Stimulated activated naive CD8-positive, alpha-beta T cell treated with anti-CD3 and anti-CD28 coated beads, Interleukin-15, Interleukin-2, amounts not matched to agents 100 ng/mL and 50 ng/mL, for 24 hours (primary cell): ENCODE measurements around the gene MIS18A.
"Not testable (repeated sequence)": the region's sequence is repeated elsewhere in the genome, so short reads cannot be mapped to it uniquely, and the experiment has no call there.

ENCODE experiments used
- H3K27ac Mint-ChIP-seq: one replicate; pipeline ENCODE4 v1.8.0; 2021; ENCODE audit warnings: mild to moderate bottlenecking, mixed read lengths
- H3K27me3 Mint-ChIP-seq: one replicate; pipeline ENCODE4 v1.8.0; 2021; ENCODE audit warnings: mixed read lengths
- H3K36me3 Mint-ChIP-seq: one replicate; pipeline ENCODE4 v1.8.0; 2021; ENCODE audit warnings: low read depth, mixed read lengths
- H3K4me1 Mint-ChIP-seq: one replicate; pipeline ENCODE4 v1.8.0; 2021; ENCODE audit warnings: low read depth, mixed read lengths
- H3K4me3 Mint-ChIP-seq: one replicate; pipeline ENCODE4 v1.8.0; 2021; ENCODE audit warnings: mild to moderate bottlenecking, mixed read lengths
- H3K9me3 Mint-ChIP-seq: one replicate; pipeline ENCODE4 v1.8.0; 2021; ENCODE audit warnings: mixed read lengths

Gene MIS18A

DNA sequence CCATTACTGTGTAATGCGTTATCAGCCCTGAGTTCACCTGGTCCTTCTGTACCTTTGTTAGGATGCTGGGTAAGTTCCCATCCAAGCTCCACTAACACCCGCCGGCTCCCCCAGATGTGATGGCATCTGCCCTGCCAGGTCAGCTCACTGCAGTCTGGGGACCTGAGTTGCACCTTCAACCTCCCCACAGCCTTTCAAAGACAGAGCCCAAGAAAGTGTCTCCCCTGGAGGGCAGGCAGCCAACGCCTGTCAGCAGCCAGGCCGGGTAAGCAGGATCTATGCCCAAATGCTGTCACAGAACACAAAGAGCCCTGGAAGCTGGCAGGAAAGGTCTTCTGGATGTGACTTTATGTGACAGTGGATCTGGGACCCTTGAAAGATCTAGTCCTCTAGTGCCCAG is 33.5 kb upstream of the MIS18A start:
- peaks cover 61% of the 10 kb centered on the region for H3K36me3 Mint-ChIP-seq
- H3K27ac Mint-ChIP-seq: no peak overlapping the region
- peaks cover 14% of the 10 kb centered on the region for H3K4me1 Mint-ChIP-seq
- H3K4me3 Mint-ChIP-seq: no peak overlapping the region
- H3K9me3 Mint-ChIP-seq: no peaks in the 10 kb centered on the region
- no peaks in the 10 kb centered on the region for H3K27me3 Mint-ChIP-seq

DNA sequence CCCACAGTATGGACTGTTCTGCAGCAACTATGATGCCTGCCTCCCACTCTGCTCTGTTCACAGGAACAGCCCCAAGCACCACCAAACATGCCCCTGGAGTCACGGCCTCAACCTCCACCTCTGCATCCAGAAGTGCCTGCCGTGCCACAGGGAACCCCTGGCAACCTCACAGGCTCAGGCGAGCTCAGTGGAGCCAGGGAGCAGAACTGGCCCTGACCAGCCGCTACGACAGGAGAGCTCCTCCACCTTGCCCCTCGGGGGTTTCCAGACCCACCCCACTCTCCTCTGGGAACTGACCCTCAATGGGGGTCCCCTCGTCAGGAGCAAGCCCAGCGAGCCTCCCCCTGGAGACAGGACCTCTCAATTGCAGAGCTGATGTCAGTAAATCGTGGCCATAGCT is 32.8 kb upstream of the MIS18A start:
- Mint-ChIP-seq H3K4me3 (no peak overlapping the region), H3K36me3 (peaks cover 61% of the 10 kb centered on the region), H3K9me3 (no peaks in the 10 kb centered on the region), H3K4me1 (peaks cover 14% of the 10 kb centered on the region), H3K27me3 (no peaks in the 10 kb centered on the region), H3K27ac (peak overlapping the region; percentile 61)

DNA sequence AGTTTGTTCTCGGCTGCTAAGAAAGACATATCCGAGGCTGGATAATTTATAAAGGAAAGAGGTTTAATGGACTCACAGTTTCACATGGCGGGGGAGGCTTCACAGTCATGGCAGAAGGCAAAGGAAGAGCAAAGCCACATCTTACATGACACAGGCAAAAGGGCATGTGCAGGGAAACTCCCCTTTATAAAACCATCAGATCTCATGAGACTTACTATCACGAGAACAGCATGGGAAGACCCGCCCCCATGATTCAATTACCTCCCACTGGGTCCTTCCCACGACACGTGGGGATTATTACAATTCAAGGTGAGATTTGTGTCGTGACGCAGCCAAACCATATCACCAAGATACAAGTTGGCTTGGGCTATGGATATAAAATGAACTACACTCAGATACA is 32.1 kb upstream of the MIS18A start:
- Mint-ChIP-seq H3K4me1 (peaks cover 14% of the 10 kb centered on the region), H3K27ac (peak overlapping the region; percentile 68), H3K36me3 (peaks cover 63% of the 10 kb centered on the region)
- not testable (repeated sequence) for H3K9me3 Mint-ChIP-seq, H3K27me3 Mint-ChIP-seq, H3K4me3 Mint-ChIP-seq

DNA sequence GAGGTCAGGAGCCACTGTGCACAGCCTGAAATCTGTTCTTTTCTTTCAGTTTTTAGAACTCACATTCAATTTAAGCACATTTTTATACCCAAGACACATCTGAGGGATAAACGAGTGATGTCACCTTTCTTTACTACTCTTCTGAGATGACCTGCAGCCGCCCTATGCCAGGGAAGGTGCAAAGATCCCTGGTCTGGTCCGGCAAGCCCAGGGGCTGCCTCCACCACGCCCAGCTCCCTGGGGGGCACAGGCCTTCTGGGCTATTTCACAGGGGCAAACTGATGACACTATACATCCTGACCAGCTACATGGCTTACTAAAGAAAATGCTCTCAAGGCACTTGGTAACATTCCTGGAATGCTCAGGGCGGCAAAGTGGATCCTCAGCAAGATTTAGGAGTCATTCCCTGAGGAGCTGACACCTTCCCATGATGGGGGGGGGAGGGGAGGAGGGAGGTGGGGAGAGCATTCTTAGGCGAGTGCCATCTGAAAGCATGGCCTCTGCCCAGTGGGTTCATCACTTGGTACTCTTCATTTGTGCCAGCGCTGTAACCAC is 31.1 kb upstream of the MIS18A start:
- no peaks in the 10 kb centered on the region for H3K9me3 Mint-ChIP-seq
- H3K36me3 Mint-ChIP-seq: peaks cover 57% of the 10 kb centered on the region
- no peak overlapping the region for H3K27ac Mint-ChIP-seq
- no peaks in the 10 kb centered on the region for H3K27me3 Mint-ChIP-seq
- peaks cover 14% of the 10 kb centered on the region for H3K4me1 Mint-ChIP-seq
- no peak overlapping the region for H3K4me3 Mint-ChIP-seq

DNA sequence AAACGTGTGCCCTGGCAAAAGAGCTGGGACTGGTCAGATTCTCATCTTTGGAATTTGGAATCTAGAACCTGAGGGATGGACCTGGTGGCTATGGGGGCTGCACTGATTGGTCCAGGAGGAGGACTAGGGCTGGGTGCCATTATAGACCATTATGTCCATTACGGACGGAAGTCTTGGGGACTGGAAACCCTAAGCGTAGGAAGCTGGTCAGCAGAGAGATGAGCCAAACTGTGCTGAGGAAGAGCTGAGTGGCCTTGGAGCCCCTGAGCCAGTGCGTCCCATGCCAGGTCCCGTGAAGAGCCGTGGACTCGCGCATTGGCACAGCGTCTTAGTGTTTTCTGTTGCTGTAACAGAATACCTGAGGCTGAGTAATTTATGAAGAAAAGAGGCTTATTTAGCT is 29.8 kb upstream of the MIS18A start:
- H3K36me3 Mint-ChIP-seq: peaks cover 49% of the 10 kb centered on the region
- H3K4me1 Mint-ChIP-seq: peaks cover 14% of the 10 kb centered on the region
- H3K27ac Mint-ChIP-seq: no peak overlapping the region
- no peaks in the 10 kb centered on the region for H3K27me3 Mint-ChIP-seq
- H3K9me3 Mint-ChIP-seq: no peaks in the 10 kb centered on the region
- no peak overlapping the region for H3K4me3 Mint-ChIP-seq

DNA sequence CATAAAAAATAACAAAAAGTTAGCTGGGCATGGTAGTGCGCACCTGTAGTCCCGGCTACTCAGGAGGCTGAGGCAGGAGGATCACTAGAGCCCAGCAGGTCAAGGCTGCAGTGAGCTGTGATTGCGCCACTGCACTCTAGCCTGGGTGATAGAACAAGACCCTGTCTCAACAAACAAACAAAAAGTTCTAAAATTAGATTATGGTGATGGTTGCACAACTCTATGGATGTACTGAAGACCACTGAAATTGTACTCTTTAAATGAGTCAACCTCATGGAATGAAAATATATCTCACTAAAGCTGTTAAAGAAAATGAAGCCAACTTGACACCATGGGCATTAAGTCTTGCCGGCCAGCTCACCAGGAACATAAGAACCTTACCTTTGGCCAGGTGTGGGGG is 28.9 kb upstream of the MIS18A start:
- H3K27ac Mint-ChIP-seq: no peak overlapping the region
- no peaks in the 10 kb centered on the region for H3K27me3 Mint-ChIP-seq
- H3K36me3 Mint-ChIP-seq: peaks cover 45% of the 10 kb centered on the region
- H3K9me3 Mint-ChIP-seq: no peaks in the 10 kb centered on the region
- H3K4me1 Mint-ChIP-seq: peaks cover 14% of the 10 kb centered on the region
- no peak overlapping the region for H3K4me3 Mint-ChIP-seq

DNA sequence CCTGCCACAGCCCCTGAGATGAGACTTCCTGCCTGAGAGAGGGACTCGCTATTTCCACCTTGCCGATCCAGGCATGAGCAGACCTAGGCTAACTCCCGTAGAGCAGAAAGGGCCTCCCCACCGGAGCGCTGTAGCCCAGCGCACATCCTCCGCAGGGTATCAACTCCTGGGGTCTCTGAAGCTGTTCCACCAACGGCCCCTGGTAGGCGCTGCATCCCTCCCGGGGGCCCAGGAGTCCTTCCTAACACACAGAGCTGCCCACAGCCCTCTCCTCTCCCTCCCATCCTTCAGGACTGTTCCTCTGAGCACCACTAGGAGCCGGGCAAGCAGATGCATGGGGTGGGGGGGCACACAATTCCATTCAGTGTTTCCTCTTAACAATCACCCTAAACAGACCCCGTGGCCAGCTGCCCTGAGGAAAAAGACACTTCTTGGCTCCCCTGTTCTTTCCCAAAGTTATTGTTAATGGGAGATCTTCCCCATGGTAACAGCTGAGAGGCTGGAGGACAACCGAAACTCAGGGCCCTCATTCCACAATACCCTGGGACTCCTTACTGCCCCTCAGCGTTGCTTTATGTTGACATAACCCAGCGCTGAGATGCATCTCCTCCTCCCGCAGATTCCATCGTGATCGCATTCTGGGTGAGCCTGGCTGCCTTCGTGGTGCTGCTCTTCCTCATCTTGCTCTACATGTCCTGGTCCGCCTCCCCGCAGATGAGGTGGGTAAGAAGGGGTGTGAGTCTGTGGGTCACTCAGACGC is 27.4 kb upstream of the MIS18A start:
- H3K36me3 Mint-ChIP-seq: peaks cover 37% of the 10 kb centered on the region
- H3K27ac Mint-ChIP-seq: no peak overlapping the region
- no peaks in the 10 kb centered on the region for H3K9me3 Mint-ChIP-seq
- H3K27me3 Mint-ChIP-seq: no peaks in the 10 kb centered on the region
- no peak overlapping the region for H3K4me3 Mint-ChIP-seq
- H3K4me1 Mint-ChIP-seq: peaks cover 5% of the 10 kb centered on the region

DNA sequence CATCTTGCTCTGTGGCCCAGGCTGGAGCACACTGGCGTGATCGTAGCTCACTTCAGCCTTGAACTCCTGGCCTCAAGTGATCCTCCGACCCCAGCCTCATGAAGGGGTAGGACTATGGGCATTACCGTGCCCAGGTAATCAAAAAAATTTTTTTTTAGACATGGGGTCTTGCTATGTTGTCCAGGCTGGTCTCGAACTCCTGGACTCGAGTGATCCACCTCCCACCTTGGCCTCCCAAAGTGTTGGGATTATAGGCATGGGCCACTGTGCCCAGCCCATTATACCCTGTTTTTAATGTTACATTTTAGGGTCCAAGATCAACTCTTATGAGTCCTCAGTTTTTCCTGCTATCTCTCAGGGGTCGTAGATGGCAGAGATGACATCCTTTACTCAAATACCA is 26.1 kb upstream of the MIS18A start:
- Mint-ChIP-seq H3K4me1 (no peaks in the 10 kb centered on the region), H3K27me3 (no peaks in the 10 kb centered on the region), H3K9me3 (no peaks in the 10 kb centered on the region), H3K4me3 (no peak overlapping the region), H3K36me3 (peaks cover 41% of the 10 kb centered on the region), H3K27ac (no peak overlapping the region)

DNA sequence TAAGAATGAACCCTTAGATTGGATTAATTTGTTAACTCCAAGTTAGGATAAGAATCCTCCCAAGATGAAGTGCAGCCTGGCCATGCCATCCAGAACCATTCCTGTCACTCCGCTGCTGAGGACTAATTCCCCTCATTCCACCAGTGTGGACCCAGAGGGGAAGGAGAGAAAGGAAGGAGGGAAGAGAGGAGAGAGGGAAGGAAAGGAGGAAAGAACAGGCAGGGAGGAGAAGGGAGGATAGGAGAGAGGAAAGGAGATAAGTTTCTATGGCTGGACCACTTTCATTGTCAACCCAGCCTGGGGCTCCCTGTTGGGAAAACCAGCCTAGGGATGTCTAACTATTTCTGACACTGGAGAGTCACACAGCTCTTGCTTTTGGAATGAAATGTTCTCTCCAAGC is 24.5 kb upstream of the MIS18A start:
- H3K27ac Mint-ChIP-seq: no peak overlapping the region
- no peak overlapping the region for H3K4me3 Mint-ChIP-seq
- no peaks in the 10 kb centered on the region for H3K4me1 Mint-ChIP-seq
- no peaks in the 10 kb centered on the region for H3K9me3 Mint-ChIP-seq
- H3K36me3 Mint-ChIP-seq: peaks cover 41% of the 10 kb centered on the region
- no peaks in the 10 kb centered on the region for H3K27me3 Mint-ChIP-seq

DNA sequence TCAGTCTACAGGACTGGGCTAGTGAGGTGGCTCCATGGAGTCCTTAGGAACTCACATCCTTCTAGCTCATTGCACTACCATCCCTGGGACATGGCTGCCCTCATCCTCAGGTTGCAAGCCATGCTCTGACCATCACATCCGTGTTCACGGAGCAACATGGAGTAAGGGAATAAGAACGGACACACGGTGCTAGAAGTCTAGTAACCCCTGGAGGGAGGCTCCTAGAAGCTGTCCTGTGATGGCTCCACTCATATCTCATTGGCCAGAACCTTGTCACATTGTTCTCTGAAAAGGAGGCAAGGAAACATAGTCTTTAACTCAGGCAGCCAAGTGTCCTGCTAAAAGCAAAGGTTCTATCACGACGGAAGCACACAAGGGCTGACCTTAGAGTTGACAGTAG is 23.7 kb upstream of the MIS18A start:
- Mint-ChIP-seq H3K27me3 (no peaks in the 10 kb centered on the region), H3K9me3 (no peaks in the 10 kb centered on the region), H3K27ac (no peak overlapping the region), H3K4me3 (no peak overlapping the region), H3K36me3 (peaks cover 38% of the 10 kb centered on the region), H3K4me1 (no peaks in the 10 kb centered on the region)

DNA sequence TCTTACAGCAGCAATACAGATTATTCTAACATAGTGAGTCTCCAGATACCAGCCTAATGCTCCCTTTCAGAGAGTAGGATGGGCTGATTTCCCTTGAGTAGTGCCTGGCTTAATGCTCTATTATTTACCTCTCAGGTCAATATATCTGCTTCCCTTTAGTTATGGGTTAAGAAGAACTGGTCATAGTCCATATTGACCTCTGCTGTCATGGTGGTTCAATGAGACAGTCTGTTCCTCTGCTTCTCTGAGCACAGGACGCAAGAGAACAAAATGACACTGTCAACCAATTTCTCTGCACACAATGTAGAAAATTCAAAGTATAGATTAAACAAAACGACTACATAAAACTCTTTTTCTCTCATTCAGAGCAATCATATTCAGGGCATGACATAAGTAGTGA is 22.7 kb upstream of the MIS18A start:
- no peak overlapping the region for H3K4me3 Mint-ChIP-seq
- peaks cover 33% of the 10 kb centered on the region for H3K36me3 Mint-ChIP-seq
- no peaks in the 10 kb centered on the region for H3K27me3 Mint-ChIP-seq
- H3K27ac Mint-ChIP-seq: no peak overlapping the region
- H3K9me3 Mint-ChIP-seq: no peaks in the 10 kb centered on the region
- H3K4me1 Mint-ChIP-seq: no peaks in the 10 kb centered on the region

DNA sequence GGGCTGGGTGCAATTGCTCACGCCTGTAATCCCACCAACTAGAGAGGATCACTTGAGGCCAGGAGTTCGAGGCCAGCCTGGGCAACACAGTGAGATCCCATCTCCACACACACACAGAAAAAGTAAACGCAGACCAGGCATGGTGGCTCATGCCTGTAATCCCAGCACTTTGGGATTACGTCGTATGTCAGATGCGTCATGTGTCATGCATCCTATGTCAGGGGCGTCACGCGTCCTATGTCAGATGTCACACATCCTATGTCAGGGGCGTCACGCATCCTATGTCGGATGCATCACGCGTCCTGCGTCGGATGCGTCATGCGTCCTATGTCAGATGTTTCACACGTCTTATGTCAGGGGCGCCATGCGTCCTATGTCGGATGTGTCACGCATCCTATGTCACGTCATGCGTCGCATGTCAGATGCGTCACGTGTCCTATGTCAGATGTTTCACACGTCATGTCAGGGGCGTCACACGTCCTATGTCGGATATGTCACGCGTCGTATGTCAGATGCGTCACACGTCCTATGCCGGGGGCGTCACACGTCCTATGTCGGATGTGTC is 21.4 kb upstream of the MIS18A start:
- peaks cover 28% of the 10 kb centered on the region for H3K36me3 Mint-ChIP-seq
- H3K9me3 Mint-ChIP-seq: no peaks in the 10 kb centered on the region
- H3K27me3 Mint-ChIP-seq: no peaks in the 10 kb centered on the region
- H3K27ac Mint-ChIP-seq: no peak overlapping the region
- H3K4me1 Mint-ChIP-seq: no peaks in the 10 kb centered on the region
- no peak overlapping the region for H3K4me3 Mint-ChIP-seq

DNA sequence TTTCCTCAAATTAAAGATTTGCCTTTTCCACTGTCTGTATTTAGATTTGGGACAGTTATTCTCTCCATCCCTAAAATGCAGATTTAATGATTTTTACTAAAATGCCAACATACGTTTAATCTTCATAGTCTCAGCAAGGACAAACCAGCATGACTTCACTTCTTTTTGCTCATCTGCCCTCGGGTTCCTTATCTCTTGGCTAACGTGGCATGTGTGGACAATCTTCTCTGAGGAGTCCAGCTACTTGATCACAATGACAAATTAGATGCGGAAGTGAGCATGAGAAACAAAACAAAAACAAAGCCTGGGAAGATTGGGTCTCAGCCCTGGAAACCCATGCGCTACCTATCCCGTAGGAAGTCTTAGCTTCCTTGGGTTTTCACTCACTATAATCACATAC is 20.8 kb upstream of the MIS18A start:
- no peak overlapping the region for H3K4me3 Mint-ChIP-seq
- no peaks in the 10 kb centered on the region for H3K4me1 Mint-ChIP-seq
- H3K9me3 Mint-ChIP-seq: no peaks in the 10 kb centered on the region
- H3K27me3 Mint-ChIP-seq: no peaks in the 10 kb centered on the region
- H3K36me3 Mint-ChIP-seq: peaks cover 28% of the 10 kb centered on the region
- no peak overlapping the region for H3K27ac Mint-ChIP-seq

DNA sequence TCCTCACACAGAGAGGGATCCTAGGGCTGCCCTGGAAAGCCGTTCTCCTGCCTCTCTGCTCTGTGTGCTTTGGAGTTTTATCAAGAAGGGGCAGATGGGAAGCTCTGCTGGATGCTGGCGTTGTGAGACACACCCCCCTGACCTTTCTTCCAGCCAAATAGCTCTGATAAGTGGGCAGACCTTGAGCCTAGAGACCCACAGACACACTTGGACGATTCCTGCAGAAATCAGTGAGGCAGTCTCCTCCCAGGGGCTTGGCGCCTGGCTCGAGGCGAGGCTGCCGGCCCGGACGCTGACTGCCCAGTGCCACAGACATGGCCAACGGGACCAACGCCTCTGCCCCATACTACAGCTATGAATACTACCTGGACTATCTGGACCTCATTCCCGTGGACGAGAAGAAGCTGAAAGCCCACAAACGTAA is 19.8 kb upstream of the MIS18A start, which contains the start of gene MRAP:
Gene MRAP, plus strand, starts transcription at position 198 of the 424 bp plus-strand sequence. Its CDS starts 117 bp downstream, at position 315.
- H3K9me3 Mint-ChIP-seq: no peaks in the 10 kb centered on the region

DNA sequence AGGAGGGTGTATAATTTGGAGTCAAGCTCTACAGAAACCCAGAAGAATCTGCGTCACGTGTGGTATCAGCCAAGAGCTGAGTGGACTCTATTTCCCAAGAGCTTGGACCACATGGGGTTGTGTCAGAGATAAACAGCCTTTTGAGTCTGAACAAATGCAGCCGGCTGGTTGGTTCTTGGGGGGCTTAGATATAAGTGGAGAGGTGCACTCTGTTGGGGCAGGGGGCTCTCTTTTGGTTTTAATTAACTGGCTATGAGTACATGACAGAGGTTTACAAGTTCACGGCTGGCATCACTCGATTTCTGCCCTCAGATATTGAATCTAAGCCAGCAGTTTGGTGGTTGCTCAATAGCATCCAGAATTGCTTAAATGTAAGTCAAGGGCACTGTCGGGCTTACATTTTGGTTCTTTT is 19.3 kb upstream of the MIS18A start:
- H3K36me3 Mint-ChIP-seq: peaks cover 24% of the 10 kb centered on the region
- no peaks in the 10 kb centered on the region for H3K9me3 Mint-ChIP-seq
- no peaks in the 10 kb centered on the region for H3K27me3 Mint-ChIP-seq
- H3K4me3 Mint-ChIP-seq: no peak overlapping the region
- H3K27ac Mint-ChIP-seq: no peak overlapping the region
- H3K4me1 Mint-ChIP-seq: no peaks in the 10 kb centered on the region

More for the DNA sequence above, 19.8 kb upstream of the MIS18A start, which contains the start of gene MRAP:
- no peak within 1 kb of the TSS for H3K27ac Mint-ChIP-seq
- no peak within 1 kb of the TSS for H3K4me3 Mint-ChIP-seq
- H3K27me3 Mint-ChIP-seq: no peaks in the 10 kb centered on the region
- H3K4me1 Mint-ChIP-seq: no peaks in the 10 kb centered on the region
- peaks cover 28% of the 10 kb centered on the region for H3K36me3 Mint-ChIP-seq
